HG03175 (cell line): ENCODE data around the gene STK36.

Experiments used
- ATAC-seq: cut with Tn5 transposase; IDR thresholded peaks from one replicate; pipeline ENCODE4 v1.9.1; 2021; ENCODE audit warnings: mild to moderate bottlenecking, moderate library complexity; ENCODE audit not compliant: unreplicated experiment

Gene STK36

DNA sequence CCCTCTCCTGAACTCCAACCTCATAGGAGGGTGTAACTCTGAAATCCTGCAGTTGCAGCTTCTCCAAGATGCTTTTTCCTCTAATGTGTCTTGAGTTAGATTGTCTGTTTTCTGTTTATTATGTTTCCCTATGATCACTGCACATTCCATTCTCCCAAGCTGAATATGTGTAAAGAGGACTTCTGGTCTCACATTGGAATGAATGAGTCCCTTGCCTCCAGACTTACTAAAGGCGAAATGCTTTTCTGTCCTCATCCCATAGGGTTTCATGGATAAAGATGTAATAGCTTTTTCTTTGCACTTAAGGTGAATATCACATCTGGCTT is 74.5 kb downstream of the STK36 start:
- no peak for ATAC-seq

DNA sequence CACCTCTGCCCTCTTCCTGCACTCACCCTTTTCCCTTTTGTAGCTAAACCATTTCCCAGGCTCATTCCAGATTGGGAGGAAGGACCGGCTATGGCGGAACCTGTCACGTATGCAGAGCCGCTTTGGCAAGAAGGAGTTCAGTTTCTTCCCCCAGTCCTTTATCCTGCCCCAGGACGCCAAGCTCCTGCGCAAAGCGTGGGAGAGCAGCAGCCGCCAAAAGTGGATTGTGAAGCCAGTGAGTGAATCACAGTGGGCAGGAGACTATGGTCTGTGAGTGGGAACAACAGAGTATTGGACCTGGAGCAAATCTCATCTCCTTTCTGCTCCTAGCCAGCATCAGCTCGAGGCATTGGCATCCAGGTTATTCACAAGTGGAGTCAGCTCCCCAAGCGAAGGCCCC is 75.1 kb downstream of the STK36 start:
- ATAC-seq = no peak

DNA sequence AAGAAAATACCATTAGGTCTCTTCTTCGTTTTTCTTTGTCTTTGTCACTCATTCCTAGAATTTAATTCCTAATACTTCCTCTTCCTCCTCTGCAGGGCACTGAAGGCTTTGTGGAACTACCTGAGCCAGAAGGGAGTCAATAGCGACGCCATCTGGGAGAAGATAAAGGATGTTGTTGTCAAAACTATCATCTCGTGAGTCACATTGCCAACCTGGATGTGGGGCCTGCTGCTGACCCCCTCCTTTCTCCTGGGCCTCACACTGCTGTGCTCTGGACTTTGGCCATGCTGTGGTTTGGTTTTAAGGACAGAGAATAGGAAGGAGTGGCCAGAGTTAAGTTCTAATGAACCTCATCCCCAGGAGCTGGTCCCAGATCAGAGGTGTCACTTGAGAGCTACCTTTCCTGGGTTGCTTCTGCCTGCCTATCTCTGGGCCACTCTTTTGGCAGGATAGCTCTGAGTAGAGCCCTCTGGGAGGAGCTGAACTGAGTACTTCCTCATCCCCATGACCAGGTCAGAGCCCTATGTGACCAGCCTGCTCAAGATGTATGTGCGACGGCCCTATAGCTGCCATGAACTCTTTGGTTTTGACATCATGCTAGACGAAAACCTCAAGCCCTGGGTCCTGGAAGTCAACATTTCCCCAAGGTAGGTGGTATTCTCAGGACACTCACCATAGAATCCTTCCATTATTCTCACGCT is 77.0 kb downstream of the STK36 start:
- no peak for ATAC-seq
